ENCODE measurements around the gene DFFA. TPM values are rescaled to one million over a fixed set of nuclear protein-coding genes. Genes with fewer than 3 reads are reported as not detected.

DFFA gene
- total RNA-seq, 1 experiment from 2014 or later: 86.5 TPM

- ATAC-seq (no peak), DNase-seq (ENCODE audit: low spot score) (no peak)
- H3K4me1 Mint-ChIP-seq: peaks cover 16% of the 10 kb centered on the region
- H3K27ac Mint-ChIP-seq: no peak overlapping the region
- H3K4me3 Mint-ChIP-seq: peak overlapping the region; percentile 22; the same call in 1 of the 2 replicates
- POLR2A ChIA-PET: interaction anchor here (0.6 kb wide), 1 partner anchor 21 kb away, joined by 5 read pairs; no protein-coding TSS in a partner anchor
- TF ChIP-seq MYBL2 (CRISPR knock-in tag; IDR thresholded peaks at IDR 0.05): no peak
- TF ChIP-seq ZNF281 (CRISPR knock-in tag; IDR thresholded peaks at IDR 0.05): no peak
- TF ChIP-seq ETV6 (CRISPR knock-in tag; IDR thresholded peaks at IDR 0.05): no peak
- TF ChIP-seq MXD4 (CRISPR knock-in tag; IDR thresholded peaks at IDR 0.05; ENCODE audit: borderline replicate concordance): no peak
- no peak for TF ChIP-seq E2F5 (CRISPR knock-in tag; IDR thresholded peaks at IDR 0.05)
- no peak for TF ChIP-seq ARID4B (CRISPR knock-in tag; IDR thresholded peaks at IDR 0.05; ENCODE audit: borderline replicate concordance)
- TF ChIP-seq CTCF (IDR thresholded peaks at IDR 0.05): no peak
- TF ChIP-seq NR1H2 (CRISPR knock-in tag; IDR thresholded peaks at IDR 0.05): no peak
- no peak for TF ChIP-seq GTF2I (CRISPR knock-in tag; conservative IDR thresholded peaks at IDR 0.05)
- TF ChIP-seq FOXJ3 (CRISPR knock-in tag; IDR thresholded peaks at IDR 0.05; ENCODE audit: borderline replicate concordance): no peak
- no peaks in the 10 kb centered on the region for H3K9me3 Mint-ChIP-seq
- CTCF ChIA-PET: no interaction called here
- H3K27me3 Mint-ChIP-seq (ENCODE audit: low read depth): no peaks in the 10 kb centered on the region
- no peaks in the 10 kb centered on the region for H3K36me3 Mint-ChIP-seq
Measured at GRCh38 chr1:10432910-10433700, 39.2 kb downstream of the DFFA start.

- no peaks in the 10 kb centered on the region for H3K9me3 Mint-ChIP-seq
- CTCF ChIA-PET: interaction anchor here (0.7 to 3.3 kb wide), 19 partner anchors 8 to 711 kb away, joined by 3 to 39 read pairs (median 5); partner anchors contain the start of genes CORT, KIF1B and PGD
- peak overlapping the region; percentile 55 for H3K27ac Mint-ChIP-seq
- DNase-seq (ENCODE audit: low spot score) (no peak), ATAC-seq (peak; percentile 2; the same call in 1 of the 2 replicates)
- peaks cover 16% of the 10 kb centered on the region for H3K4me1 Mint-ChIP-seq
- H3K4me3 Mint-ChIP-seq: peak overlapping the region; percentile 77
- no peaks in the 10 kb centered on the region for H3K36me3 Mint-ChIP-seq
- POLR2A ChIA-PET: interaction anchor here (0.6 to 1.7 kb wide), 4 partner anchors 33 to 221 kb away, joined by 3 to 8 read pairs (median 3); partner anchors contain the start of gene KIF1B
- no peaks in the 10 kb centered on the region for H3K27me3 Mint-ChIP-seq (ENCODE audit: low read depth)
- TF ChIP-seq ZNF425 (CRISPR knock-in tag; conservative IDR thresholded peaks at IDR 0.05) (no peak), PRDM15 (CRISPR knock-in tag; IDR thresholded peaks at IDR 0.05) (peak; percentile 64)
Measured at GRCh38 chr1:10431070-10431730, 41.1 kb downstream of the DFFA start.

Measured in WTC11 (cell line).